DND-41 (cell line): ENCODE data around the gene ARHGEF7.
A peak's percentile ranks its signal among the peaks of the same experiment; 100 is the strongest.

Experiments used
- ATAC-seq: fragments of 200-7000 bp; cut with Tn5 transposase; 3 replicates; pipeline ENCODE4 v1.9.1; 2021; ENCODE audit warnings: low read depth; ENCODE audit not compliant: insufficient read depth
- DNase-seq: peaks from one replicate; pipeline ENCODE4 v3.0.0-alpha.2; 2020
- H2AFZ ChIP-seq: 2 replicates; pipeline ENCODE4 v1.6.0; 2012; ENCODE audit warnings: low read depth, low read length
- H3K27ac ChIP-seq: 2 replicates; pipeline ENCODE4 v1.5.1; 2012; ENCODE audit warnings: low read length, inconsistent platforms
- H3K27me3 ChIP-seq: fragments of 200-600 bp; sonication (generic); 2 replicates; pipeline ENCODE4 v1.6.0; 2012; ENCODE audit warnings: low read length, mild to moderate bottlenecking, inconsistent platforms; ENCODE audit not compliant: insufficient read depth, poor library complexity
- H3K36me3 ChIP-seq: 2 replicates; pipeline ENCODE4 v1.5.1; 2012; ENCODE audit warnings: low read length, inconsistent platforms; ENCODE audit not compliant: insufficient read depth
- H3K4me1 ChIP-seq: 2 replicates; pipeline ENCODE4 v1.5.1; 2012; ENCODE audit warnings: mild to moderate bottlenecking, low read length; ENCODE audit not compliant: insufficient read depth
- H3K4me2 ChIP-seq: 2 replicates; pipeline ENCODE4 v1.6.0; 2012; ENCODE audit warnings: mild to moderate bottlenecking, moderate library complexity, low read length, inconsistent platforms; ENCODE audit not compliant: insufficient read depth
- H3K4me3 ChIP-seq, 2 experiments: fragments of 200-600 bp in 1 of 2; shearing (Covaris generic) in 1 of 2; 2 replicates each; pipeline ENCODE4 v1.5.1; 2012 to 2016; ENCODE audit warnings: inconsistent platforms in 2 of 2, low read length in 2 of 2, mild to moderate bottlenecking in 2 of 2, low read depth in 1 of 2, moderate library complexity in 1 of 2
- H3K79me2 ChIP-seq: 2 replicates; pipeline ENCODE4 v1.6.0; 2012; ENCODE audit warnings: low read length, inconsistent platforms; ENCODE audit not compliant: insufficient read depth
- H3K9ac ChIP-seq: 2 replicates; pipeline ENCODE4 v1.6.0; 2012; ENCODE audit warnings: low read depth, mild to moderate bottlenecking, inconsistent platforms, low read length, moderate library complexity
- H3K9me3 ChIP-seq: 2 replicates; pipeline ENCODE4 v1.5.1; 2012; ENCODE audit warnings: low read length, moderate library complexity, mild to moderate bottlenecking, inconsistent platforms; ENCODE audit not compliant: insufficient read depth, severe bottlenecking
- H4K20me1 ChIP-seq: 2 replicates; pipeline ENCODE4 v1.6.0; 2012; ENCODE audit warnings: low read length; ENCODE audit not compliant: insufficient read depth
- CTCF ChIP-seq: IDR thresholded peaks from 2 replicates; pipeline ENCODE4 v1.5.1; 2012; ENCODE audit warnings: borderline replicate concordance, low read length, moderate library complexity, mild to moderate bottlenecking; ENCODE audit not compliant: poor library complexity, severe bottlenecking; ENCODE audit errors: extremely low read depth
- EZH2 ChIP-seq: IDR thresholded peaks from 3 replicates; pipeline ENCODE4 v1.6.1; 2012; ENCODE audit warnings: borderline replicate concordance, low read depth, mild to moderate bottlenecking, moderate library complexity, low read length, inconsistent platforms; ENCODE audit not compliant: severe bottlenecking

The ARHGEF7 gene

DNA sequence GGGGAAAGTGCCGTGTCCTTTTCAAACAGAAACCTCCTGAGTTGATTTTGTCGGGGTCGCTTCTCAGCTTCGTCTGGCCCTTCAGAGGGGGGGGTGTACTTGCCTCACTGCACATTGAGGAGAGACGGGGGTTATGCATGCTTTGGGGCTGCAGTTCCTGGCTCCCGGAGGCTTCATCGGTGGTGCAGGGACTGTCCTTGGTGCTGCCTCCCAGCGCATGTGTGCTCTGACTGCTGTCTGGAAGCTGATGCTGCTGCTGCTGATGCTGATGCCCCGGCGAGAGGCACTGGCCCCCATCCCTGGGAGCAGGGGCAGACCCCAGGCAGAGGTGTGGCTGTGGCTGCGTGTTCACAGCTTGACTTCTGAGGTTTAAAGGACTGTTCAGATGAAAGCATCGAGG is 91.0 kb downstream of the ARHGEF7 start:
- Histone ChIP-seq H4K20me1 (peaks cover 93% of the 10 kb centered on the region), H3K36me3 (peaks cover 68% of the 10 kb centered on the region), H3K4me1 (peaks cover 39% of the 10 kb centered on the region), H3K4me2 (no peak overlapping the region), H3K27me3 (no peaks in the 10 kb centered on the region), H3K4me3 (no peak overlapping the region), H3K79me2 (peaks cover 98% of the 10 kb centered on the region), H3K27ac (no peak overlapping the region), H3K9me3 (no peaks in the 10 kb centered on the region), H2AFZ (no peak overlapping the region), H3K9ac (no peak overlapping the region)
- DNase-seq = no peak
- no peak for ATAC-seq
- TF ChIP-seq EZH2 (no peak), CTCF (no peak)

DNA sequence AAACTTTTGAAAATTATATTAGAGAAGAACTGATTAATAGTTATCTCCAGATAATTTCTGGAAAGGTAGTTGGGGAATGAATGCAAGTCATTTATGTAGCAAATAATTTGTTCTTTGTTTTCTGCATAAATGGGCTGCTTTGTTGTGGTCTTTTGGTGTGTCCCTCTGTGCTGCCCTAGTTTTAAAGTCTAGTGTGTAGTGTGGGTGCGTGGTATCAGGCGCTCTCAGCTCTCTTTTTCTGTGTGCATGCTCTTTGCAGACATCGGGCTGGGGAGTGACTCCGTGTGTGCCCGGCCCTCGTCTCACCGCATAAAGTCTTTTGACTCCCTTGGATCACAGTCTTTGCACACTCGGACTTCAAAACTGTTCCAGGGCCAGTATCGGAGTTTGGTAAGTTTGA is 94.5 kb downstream of the ARHGEF7 start:
- no peaks in the 10 kb centered on the region for H3K27me3 ChIP-seq
- H3K79me2 ChIP-seq = peaks cover 98% of the 10 kb centered on the region
- H3K4me2 ChIP-seq = no peak overlapping the region
- H3K4me3 ChIP-seq = no peak overlapping the region
- no peaks in the 10 kb centered on the region for H3K9me3 ChIP-seq
- H4K20me1 ChIP-seq = peaks cover 95% of the 10 kb centered on the region
- no peak for TF ChIP-seq CTCF
- TF ChIP-seq EZH2 = no peak
- no peak overlapping the region for H3K9ac ChIP-seq
- H3K4me1 ChIP-seq = peaks cover 17% of the 10 kb centered on the region
- 0 out of 2 replicates have a peak overlapping the region, but pooled peaks have one; percentile 9 for H3K27ac ChIP-seq
- H3K36me3 ChIP-seq = peaks cover 91% of the 10 kb centered on the region
- no peak overlapping the region for H2AFZ ChIP-seq
- no peak; the same call in 2 of the 3 replicates for ATAC-seq
- DNase-seq = no peak

- H4K20me1 ChIP-seq = peaks cover 93% of the 10 kb centered on the region
- DNase-seq (no peak), ATAC-seq (no peak)
- 0 out of 2 replicates have a peak overlapping the region, but pooled peaks have one; percentile 9 for H3K27ac ChIP-seq
- H3K4me2 ChIP-seq = no peak overlapping the region
- peaks cover 88% of the 10 kb centered on the region for H3K36me3 ChIP-seq
- no peak overlapping the region for H2AFZ ChIP-seq
- peaks cover 98% of the 10 kb centered on the region for H3K79me2 ChIP-seq
- no peaks in the 10 kb centered on the region for H3K9me3 ChIP-seq
- no peak overlapping the region for H3K4me3 ChIP-seq
- no peaks in the 10 kb centered on the region for H3K27me3 ChIP-seq
- TF ChIP-seq EZH2 = no peak
- TF ChIP-seq CTCF = no peak
- H3K4me1 ChIP-seq = peaks cover 20% of the 10 kb centered on the region
- H3K9ac ChIP-seq = no peak overlapping the region
These were observed 95.0 kb downstream of the ARHGEF7 start for GRCh38 chr13:111210091-111210490.
